HG03159 (cell line): ENCODE data around the gene COL23A1.
A peak's percentile ranks its signal among the peaks of the same experiment; 100 is the strongest.
"Not testable (repeated sequence)": the region's sequence is repeated elsewhere in the genome, so short reads cannot be mapped to it uniquely, and the experiment has no call there.

Experiments used
- ATAC-seq: cut with Tn5 transposase; IDR thresholded peaks from one replicate; pipeline ENCODE4 v1.9.1; 2021; ENCODE audit warnings: mild to moderate bottlenecking, moderate library complexity; ENCODE audit not compliant: unreplicated experiment

Gene COL23A1

DNA sequence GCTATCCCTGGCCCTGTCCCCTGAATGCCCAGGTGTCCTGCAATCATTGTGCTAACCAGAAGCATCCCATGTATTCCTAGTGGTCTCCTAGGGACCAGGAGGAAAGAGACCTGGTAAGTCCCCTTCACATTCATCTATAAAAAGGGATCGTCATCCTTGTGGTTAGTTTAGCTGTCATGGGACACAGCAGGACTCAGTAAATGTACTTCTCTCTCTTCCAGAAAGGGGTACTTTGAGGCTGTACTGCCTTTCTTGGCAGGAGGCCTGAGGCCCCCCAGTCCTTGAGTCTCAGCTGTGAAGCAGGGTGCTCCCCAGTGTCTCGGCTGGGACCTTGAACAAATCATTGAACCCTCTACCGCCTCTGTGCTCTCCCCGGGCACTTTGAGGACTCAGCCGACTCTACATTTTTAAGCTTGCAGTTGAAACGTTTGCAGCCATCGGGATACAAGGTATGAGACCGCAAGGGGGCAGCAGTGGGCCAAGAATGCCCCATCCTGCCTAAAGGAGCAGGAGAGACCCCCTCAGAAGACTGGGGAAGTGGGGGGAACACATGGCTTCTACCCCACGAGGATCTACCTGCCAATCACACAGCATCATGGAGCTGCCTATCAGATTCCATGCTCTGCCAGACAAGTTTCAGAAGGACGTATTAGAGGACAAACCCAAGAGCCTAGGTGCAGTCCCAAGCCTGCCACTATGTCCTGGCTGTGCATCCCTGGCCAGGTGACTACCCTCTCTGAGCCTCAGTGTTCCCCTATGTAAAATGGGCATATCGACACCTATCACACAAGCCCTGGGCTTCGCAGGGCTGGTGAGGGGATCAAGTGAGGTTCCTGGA, 355.2 kb downstream of the COL23A1 start:
- ATAC-seq, result no peak

GRCh38 chr5:178234121-178234749, 356.0 kb downstream of the COL23A1 start:
- ATAC-seq, result no peak

GRCh38 chr5:178232920-178233429, 357.2 kb downstream of the COL23A1 start:
- ATAC-seq, result peak; percentile 25

GRCh38 chr5:178232124-178232919, 357.9 kb downstream of the COL23A1 start, which contains the start of gene PHYKPL:
PHYKPL (minus strand) TSS chr5:178232802; CDS start chr5:178232550, 252 bp downstream.
- ATAC-seq, result peak; percentile 66

- peak; percentile 7 for ATAC-seq
Observed at GRCh38 chr5:178231539-178232123, 358.6 kb downstream of the COL23A1 start.

DNA sequence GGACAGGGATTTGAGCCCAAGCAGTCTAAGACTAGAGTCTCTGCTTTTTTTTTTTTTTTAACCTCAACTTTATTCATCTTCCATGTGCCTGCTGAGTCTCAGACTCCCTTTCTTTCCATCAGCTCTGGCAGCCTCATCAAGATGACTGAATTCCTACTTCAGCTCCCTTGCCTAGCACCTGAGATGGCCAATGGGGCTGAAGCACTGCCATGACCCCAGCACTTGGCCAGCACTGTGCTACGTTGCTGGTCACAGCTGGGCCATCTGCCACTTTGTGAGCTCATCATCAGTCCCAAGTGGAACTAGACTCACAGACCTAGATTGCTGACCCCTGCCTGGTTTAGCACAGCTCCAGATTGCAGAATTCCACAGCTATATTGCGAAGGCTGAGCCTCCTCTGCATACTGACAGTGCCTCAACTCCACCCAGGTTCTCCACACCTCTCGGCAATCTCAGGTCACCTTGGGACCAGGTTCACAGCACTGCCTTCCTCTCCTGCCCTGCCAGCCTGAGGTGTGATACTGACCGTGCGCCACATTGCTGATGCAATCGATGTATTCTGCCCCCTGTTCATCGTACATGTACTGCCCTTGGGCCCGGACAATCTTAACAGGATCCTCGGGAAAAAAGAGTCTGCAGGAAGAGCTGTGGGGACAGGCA, 359.2 kb downstream of the COL23A1 start:
- no peak for ATAC-seq

- ATAC-seq, result no peak
Observed at GRCh38 chr5:178229861-178230260, 360.3 kb downstream of the COL23A1 start.

GRCh38 chr5:178229111-178229510, 361.1 kb downstream of the COL23A1 start:
- not testable (repeated sequence) for ATAC-seq

DNA sequence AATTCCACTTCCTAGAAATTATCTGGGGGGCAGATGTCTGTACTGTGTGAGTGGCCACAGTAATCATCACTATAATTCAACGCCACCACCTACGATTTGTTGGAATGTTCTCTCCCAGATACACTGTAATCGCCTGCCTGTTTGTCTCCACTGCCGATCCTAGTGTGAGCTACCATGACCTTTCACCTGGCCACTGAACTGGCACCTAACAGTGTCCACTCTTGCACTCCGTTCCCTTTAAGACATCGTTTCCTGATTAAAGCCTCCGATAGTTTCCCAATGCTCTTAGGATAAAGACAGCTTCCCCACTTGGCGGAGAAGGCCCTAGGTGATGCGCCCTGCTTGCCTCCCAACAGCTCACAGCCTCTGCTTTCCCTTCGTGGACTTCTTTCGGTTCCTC, 361.6 kb downstream of the COL23A1 start:
- no peak for ATAC-seq

GRCh38 chr5:178227929-178228328, 362.3 kb downstream of the COL23A1 start:
- no peak for ATAC-seq

GRCh38 chr5:178227138-178227659, 363.0 kb downstream of the COL23A1 start:
- ATAC-seq, result no peak

DNA sequence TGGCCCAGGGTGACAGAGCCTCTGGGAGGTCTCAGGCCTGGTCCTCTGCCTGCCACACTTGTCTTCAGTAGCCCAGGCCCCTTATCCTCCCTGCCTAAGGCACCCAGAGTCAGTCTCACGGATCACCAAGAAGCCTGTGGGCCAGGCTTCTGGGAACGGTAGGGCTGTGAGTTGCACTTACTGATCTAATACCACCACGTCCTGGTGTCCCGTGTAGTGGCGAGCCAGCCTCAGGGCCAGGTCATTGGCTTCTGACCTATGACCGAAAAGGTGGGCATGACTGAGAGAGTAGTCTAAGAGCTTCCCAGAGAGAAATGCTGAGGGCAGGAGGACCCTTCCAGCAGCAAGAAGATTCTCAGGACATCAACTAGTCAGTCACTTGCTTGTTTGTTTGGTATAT, 365.0 kb downstream of the COL23A1 start:
- no peak for ATAC-seq

- no peak for ATAC-seq
Observed at GRCh38 chr5:178224403-178224802, 365.8 kb downstream of the COL23A1 start.

DNA sequence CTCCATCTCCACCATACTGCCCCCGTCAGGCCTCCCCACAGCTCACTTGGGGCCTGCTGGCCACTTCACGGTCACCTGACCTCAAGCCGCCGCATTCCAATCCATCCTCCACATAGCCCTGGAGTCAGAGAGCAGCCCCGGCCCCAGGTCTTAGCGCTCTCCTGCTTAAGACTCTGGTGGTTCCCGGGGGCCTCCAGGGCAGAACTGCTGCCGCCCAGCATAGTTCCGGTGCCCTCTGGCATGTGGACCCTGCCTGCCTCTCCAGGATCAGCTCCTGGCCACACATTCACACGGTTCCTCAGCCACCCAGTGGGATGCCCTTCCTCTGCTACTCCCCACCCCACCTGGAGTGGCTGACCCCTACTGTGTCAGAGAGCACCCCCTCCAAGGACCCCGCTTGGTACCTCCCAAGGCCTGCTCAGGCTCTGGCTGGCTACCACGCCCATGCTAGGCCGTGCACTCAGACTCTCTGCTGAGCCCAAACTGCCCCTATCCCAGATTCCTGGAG, 366.3 kb downstream of the COL23A1 start:
- ATAC-seq, result no peak

GRCh38 chr5:178223196-178223773, 366.9 kb downstream of the COL23A1 start:
- ATAC-seq, result no peak

GRCh38 chr5:178222292-178222691, 367.9 kb downstream of the COL23A1 start:
- no peak for ATAC-seq

DNA sequence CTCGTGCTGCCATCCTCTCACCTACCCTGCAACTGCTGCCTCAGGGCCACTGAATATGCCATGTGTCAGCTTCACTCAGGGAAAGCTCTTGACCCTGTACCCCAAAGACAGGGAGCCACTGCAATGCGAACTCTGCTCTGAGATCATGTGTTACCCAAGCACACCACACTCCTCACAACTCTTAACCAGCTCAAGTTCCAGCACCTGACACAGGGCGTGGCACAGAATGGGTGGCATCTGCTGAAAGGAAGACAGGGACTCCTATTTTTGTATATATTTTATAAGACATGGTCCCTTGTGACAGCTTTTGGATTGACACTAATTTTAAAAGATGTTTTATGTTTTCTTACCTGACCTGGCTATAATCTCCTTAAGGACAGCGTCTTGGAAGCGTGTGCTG, 368.3 kb downstream of the COL23A1 start:
- ATAC-seq, result no peak

DNA sequence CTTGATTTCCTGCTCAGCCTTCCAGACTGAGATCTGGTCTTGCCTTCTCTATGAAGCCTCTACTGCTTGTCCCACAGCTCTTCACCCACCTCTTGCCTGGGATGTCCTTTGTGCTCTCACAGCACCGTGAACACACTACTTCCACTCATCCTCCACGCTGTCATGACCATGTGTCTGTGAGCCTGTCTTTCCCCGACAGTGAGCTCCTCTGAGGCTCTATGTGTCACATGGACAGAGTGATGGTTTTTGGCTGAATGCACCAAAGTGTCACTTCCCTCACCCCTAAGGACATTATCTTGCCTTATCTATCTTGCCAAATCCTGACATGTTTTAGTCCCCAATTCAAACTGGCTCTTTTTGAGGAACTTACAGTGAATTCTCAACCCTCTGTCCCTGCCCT, 368.9 kb downstream of the COL23A1 start:
- ATAC-seq, result no peak

GRCh38 chr5:178218827-178219226, 371.4 kb downstream of the COL23A1 start:
- ATAC-seq, result no peak
